ENCODE results near the gene THSD7B. TPM values are rescaled to one million over a fixed set of nuclear protein-coding genes. Genes with fewer than 3 reads are reported as not detected.
"Not testable (repeated sequence)": the region's sequence is repeated elsewhere in the genome, so short reads cannot be mapped to it uniquely, and the experiment has no call there.

The THSD7B gene
- total RNA-seq, 1 donor from 2014 or later = 2.1 TPM

DNA sequence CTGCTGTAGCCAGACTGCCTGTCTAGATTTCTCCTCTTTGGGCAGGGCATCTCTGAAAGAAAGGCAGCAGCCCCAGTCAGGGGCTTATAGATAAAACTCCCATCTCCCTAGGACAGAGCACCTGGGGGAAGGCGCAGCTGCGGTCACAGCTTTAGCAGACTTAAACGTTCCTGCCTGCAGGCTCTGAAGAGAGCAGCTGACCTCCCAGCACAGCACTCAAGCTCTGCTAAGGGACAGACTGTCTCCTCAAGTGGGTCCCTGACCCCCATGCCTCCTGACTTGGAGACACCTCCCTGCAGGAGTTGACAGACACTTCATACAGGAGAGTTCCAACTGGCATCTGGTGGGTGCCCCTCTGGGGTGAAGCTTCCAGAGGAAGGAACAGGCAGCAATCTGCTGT lies 336.5 kb downstream of the THSD7B start:
- not testable (repeated sequence) for H3K36me3 ChIP-seq (ENCODE audit: control insufficient read depth in 3 of 3, insufficient read depth in 3 of 3, low read length in 3 of 3); H3K27ac ChIP-seq (ENCODE audit: low read depth, low read length); H3K9me3 ChIP-seq (ENCODE audit: control insufficient read depth in 3 of 3, low read length in 3 of 3); H3K9ac ChIP-seq (ENCODE audit: low read depth in 1 of 3, low read length in 3 of 3); H3K4me3 ChIP-seq (ENCODE audit: low read length in 3 of 3); H3K27me3 ChIP-seq (ENCODE audit: control insufficient read depth in 3 of 3, insufficient read depth in 3 of 3, low read length in 3 of 3); H3K4me1 ChIP-seq (ENCODE audit: control insufficient read depth in 3 of 3, insufficient read depth in 3 of 3, low read length in 3 of 3)

GRCh38 chr2:137107904-137108303 lies 342.6 kb downstream of the THSD7B start:
- no peaks in the 10 kb centered on the region for H3K27me3 ChIP-seq (ENCODE audit: control insufficient read depth in 3 of 3, insufficient read depth in 3 of 3, low read length in 3 of 3)
- H3K4me3 ChIP-seq (ENCODE audit: low read length in 3 of 3) = no peak overlapping the region
- H3K27ac ChIP-seq (ENCODE audit: low read depth, low read length) = no peak overlapping the region
- no peaks in the 10 kb centered on the region for H3K4me1 ChIP-seq (ENCODE audit: control insufficient read depth in 3 of 3, insufficient read depth in 3 of 3, low read length in 3 of 3)
- no peaks in the 10 kb centered on the region for H3K36me3 ChIP-seq (ENCODE audit: control insufficient read depth in 3 of 3, insufficient read depth in 3 of 3, low read length in 3 of 3)
- no peak overlapping the region for H3K9ac ChIP-seq (ENCODE audit: low read depth in 1 of 3, low read length in 3 of 3)
- no peaks in the 10 kb centered on the region for H3K9me3 ChIP-seq (ENCODE audit: control insufficient read depth in 3 of 3, low read length in 3 of 3)

GRCh38 chr2:137111896-137112295 lies 346.6 kb downstream of the THSD7B start:
- H3K4me3 ChIP-seq (ENCODE audit: low read length in 3 of 3) = no peak overlapping the region
- no peak overlapping the region for H3K9ac ChIP-seq (ENCODE audit: low read depth in 1 of 3, low read length in 3 of 3)
- H3K27me3 ChIP-seq (ENCODE audit: control insufficient read depth in 3 of 3, insufficient read depth in 3 of 3, low read length in 3 of 3) = no peaks in the 10 kb centered on the region
- no peaks in the 10 kb centered on the region for H3K4me1 ChIP-seq (ENCODE audit: control insufficient read depth in 3 of 3, insufficient read depth in 3 of 3, low read length in 3 of 3)
- H3K9me3 ChIP-seq (ENCODE audit: control insufficient read depth in 3 of 3, low read length in 3 of 3) = no peaks in the 10 kb centered on the region
- no peak overlapping the region for H3K27ac ChIP-seq (ENCODE audit: low read depth, low read length)
- no peaks in the 10 kb centered on the region for H3K36me3 ChIP-seq (ENCODE audit: control insufficient read depth in 3 of 3, insufficient read depth in 3 of 3, low read length in 3 of 3)

GRCh38 chr2:137115081-137115794 lies 349.9 kb downstream of the THSD7B start:
- H3K27ac ChIP-seq (ENCODE audit: low read depth, low read length) = no peak overlapping the region

GRCh38 chr2:137115795-137116089 lies 350.4 kb downstream of the THSD7B start:
- Histone ChIP-seq H3K4me1 (ENCODE audit: control insufficient read depth in 3 of 3, insufficient read depth in 3 of 3, low read length in 3 of 3) (no peaks in the 10 kb centered on the region), H3K9ac (ENCODE audit: low read depth in 1 of 3, low read length in 3 of 3) (no peak overlapping the region), H3K36me3 (ENCODE audit: control insufficient read depth in 3 of 3, insufficient read depth in 3 of 3, low read length in 3 of 3) (no peaks in the 10 kb centered on the region), H3K27me3 (ENCODE audit: control insufficient read depth in 3 of 3, insufficient read depth in 3 of 3, low read length in 3 of 3) (no peaks in the 10 kb centered on the region), H3K9me3 (ENCODE audit: control insufficient read depth in 3 of 3, low read length in 3 of 3) (no peaks in the 10 kb centered on the region), H3K4me3 (ENCODE audit: low read length in 3 of 3) (no peak overlapping the region), H3K27ac (ENCODE audit: low read depth, low read length) (no peak overlapping the region)

More at GRCh38 chr2:137115081-137115794, 349.9 kb downstream of the THSD7B start:
- no peaks in the 10 kb centered on the region for H3K9me3 ChIP-seq (ENCODE audit: control insufficient read depth in 3 of 3, low read length in 3 of 3)
- H3K4me1 ChIP-seq (ENCODE audit: control insufficient read depth in 3 of 3, insufficient read depth in 3 of 3, low read length in 3 of 3) = no peaks in the 10 kb centered on the region
- H3K36me3 ChIP-seq (ENCODE audit: control insufficient read depth in 3 of 3, insufficient read depth in 3 of 3, low read length in 3 of 3) = no peaks in the 10 kb centered on the region
- no peaks in the 10 kb centered on the region for H3K27me3 ChIP-seq (ENCODE audit: control insufficient read depth in 3 of 3, insufficient read depth in 3 of 3, low read length in 3 of 3)
- H3K4me3 ChIP-seq (ENCODE audit: low read length in 3 of 3) = no peak overlapping the region
- H3K9ac ChIP-seq (ENCODE audit: low read depth in 1 of 3, low read length in 3 of 3) = no peak overlapping the region

DNA sequence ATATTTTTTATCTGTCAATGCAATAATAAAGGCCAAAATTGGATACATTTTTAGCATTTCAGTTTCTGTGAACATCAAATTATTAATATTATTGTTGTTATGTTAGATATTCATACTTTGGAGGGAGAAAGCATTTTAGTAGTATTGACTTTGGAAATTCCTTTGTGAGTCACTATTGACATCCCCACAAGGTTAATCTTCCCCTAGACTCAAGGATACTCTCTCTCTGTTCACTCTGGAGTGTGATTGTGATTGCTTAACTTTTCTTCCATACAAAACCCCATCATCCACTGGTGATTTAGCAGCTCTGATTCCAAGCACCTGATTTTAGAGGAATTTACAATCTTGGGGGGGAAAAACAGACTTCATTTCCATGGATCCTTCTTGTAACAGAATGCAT lies 352.0 kb downstream of the THSD7B start:
- no peak overlapping the region for H3K9ac ChIP-seq (ENCODE audit: low read depth in 1 of 3, low read length in 3 of 3)
- no peak overlapping the region for H3K27ac ChIP-seq (ENCODE audit: low read depth, low read length)
- no peaks in the 10 kb centered on the region for H3K4me1 ChIP-seq (ENCODE audit: control insufficient read depth in 3 of 3, insufficient read depth in 3 of 3, low read length in 3 of 3)
- H3K36me3 ChIP-seq (ENCODE audit: control insufficient read depth in 3 of 3, insufficient read depth in 3 of 3, low read length in 3 of 3) = no peaks in the 10 kb centered on the region
- H3K4me3 ChIP-seq (ENCODE audit: low read length in 3 of 3) = no peak overlapping the region
- H3K27me3 ChIP-seq (ENCODE audit: control insufficient read depth in 3 of 3, insufficient read depth in 3 of 3, low read length in 3 of 3) = no peaks in the 10 kb centered on the region
- no peaks in the 10 kb centered on the region for H3K9me3 ChIP-seq (ENCODE audit: control insufficient read depth in 3 of 3, low read length in 3 of 3)

DNA sequence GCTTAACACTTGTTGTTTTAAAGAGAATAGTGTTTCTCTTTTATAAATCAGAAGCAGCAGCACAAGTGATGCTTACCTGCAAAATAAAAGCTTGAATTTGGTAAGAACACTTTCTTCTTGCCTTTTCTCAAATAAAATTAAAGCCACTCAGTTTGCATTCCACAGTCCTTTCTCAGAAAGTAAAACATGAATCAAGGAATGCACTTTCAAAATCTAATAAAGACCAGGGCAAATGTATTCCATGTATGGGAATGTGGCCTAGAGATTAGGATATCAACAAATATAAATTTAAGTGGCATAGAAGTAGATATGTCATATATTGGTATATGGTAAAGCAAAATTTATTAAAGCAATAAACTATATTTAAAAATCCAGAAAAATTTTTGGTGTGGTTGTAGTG lies 352.8 kb downstream of the THSD7B start:
- no peak overlapping the region for H3K27ac ChIP-seq (ENCODE audit: low read depth, low read length)
- H3K4me3 ChIP-seq (ENCODE audit: low read length in 3 of 3) = no peak overlapping the region
- no peak overlapping the region for H3K9ac ChIP-seq (ENCODE audit: low read depth in 1 of 3, low read length in 3 of 3)
- no peaks in the 10 kb centered on the region for H3K36me3 ChIP-seq (ENCODE audit: control insufficient read depth in 3 of 3, insufficient read depth in 3 of 3, low read length in 3 of 3)
- no peaks in the 10 kb centered on the region for H3K9me3 ChIP-seq (ENCODE audit: control insufficient read depth in 3 of 3, low read length in 3 of 3)
- H3K4me1 ChIP-seq (ENCODE audit: control insufficient read depth in 3 of 3, insufficient read depth in 3 of 3, low read length in 3 of 3) = no peaks in the 10 kb centered on the region
- no peaks in the 10 kb centered on the region for H3K27me3 ChIP-seq (ENCODE audit: control insufficient read depth in 3 of 3, insufficient read depth in 3 of 3, low read length in 3 of 3)

DNA sequence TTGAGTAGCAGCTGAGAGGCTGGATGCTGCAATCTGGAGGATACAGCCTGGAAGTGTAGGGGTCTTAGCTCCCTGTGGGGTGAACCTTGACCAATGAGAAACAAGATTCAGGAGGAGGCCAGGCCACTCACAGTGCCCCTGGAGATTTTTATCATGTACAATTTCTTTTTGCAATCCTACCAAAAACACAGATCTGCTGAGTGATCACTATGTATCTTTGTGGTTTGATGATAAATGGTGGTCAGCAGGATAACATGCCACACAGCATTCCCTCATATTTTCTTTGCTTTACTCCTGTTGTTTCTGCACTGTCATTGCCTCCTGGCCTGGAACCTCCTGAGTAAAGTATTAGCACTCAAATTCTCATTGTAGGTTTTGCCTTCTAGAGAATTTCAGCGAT lies 357.9 kb downstream of the THSD7B start:
- no peak overlapping the region for H3K4me3 ChIP-seq (ENCODE audit: low read length in 3 of 3)
- H3K36me3 ChIP-seq (ENCODE audit: control insufficient read depth in 3 of 3, insufficient read depth in 3 of 3, low read length in 3 of 3) = no peaks in the 10 kb centered on the region
- no peak overlapping the region for H3K27ac ChIP-seq (ENCODE audit: low read depth, low read length)
- no peaks in the 10 kb centered on the region for H3K4me1 ChIP-seq (ENCODE audit: control insufficient read depth in 3 of 3, insufficient read depth in 3 of 3, low read length in 3 of 3)
- H3K27me3 ChIP-seq (ENCODE audit: control insufficient read depth in 3 of 3, insufficient read depth in 3 of 3, low read length in 3 of 3) = no peaks in the 10 kb centered on the region
- H3K9ac ChIP-seq (ENCODE audit: low read depth in 1 of 3, low read length in 3 of 3) = no peak overlapping the region
- no peaks in the 10 kb centered on the region for H3K9me3 ChIP-seq (ENCODE audit: control insufficient read depth in 3 of 3, low read length in 3 of 3)

DNA sequence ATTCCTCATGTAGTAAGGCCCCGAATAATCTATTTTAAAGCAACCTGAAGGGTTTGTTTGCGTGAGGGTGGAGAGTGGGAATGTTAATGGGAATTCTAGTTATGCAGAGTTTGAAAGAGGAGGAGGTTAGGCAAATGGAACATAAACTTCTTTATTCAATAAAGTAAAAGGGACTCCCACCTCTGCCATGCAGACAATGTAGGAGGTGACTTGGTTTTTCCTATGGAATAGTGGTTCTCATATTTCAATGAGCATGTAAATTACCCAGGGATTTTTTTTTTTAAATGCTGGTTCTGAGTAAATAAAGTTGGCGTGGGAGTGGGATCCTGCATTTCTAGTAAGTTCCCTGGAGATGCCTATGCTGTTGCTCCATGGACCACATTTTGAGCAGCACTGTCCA lies 367.9 kb downstream of the THSD7B start:
- Histone ChIP-seq H3K4me1 (ENCODE audit: control insufficient read depth in 3 of 3, insufficient read depth in 3 of 3, low read length in 3 of 3) (no peaks in the 10 kb centered on the region), H3K9ac (ENCODE audit: low read depth in 1 of 3, low read length in 3 of 3) (no peak overlapping the region), H3K4me3 (ENCODE audit: low read length in 3 of 3) (no peak overlapping the region), H3K36me3 (ENCODE audit: control insufficient read depth in 3 of 3, insufficient read depth in 3 of 3, low read length in 3 of 3) (no peaks in the 10 kb centered on the region), H3K27ac (ENCODE audit: low read depth, low read length) (no peak overlapping the region), H3K27me3 (ENCODE audit: control insufficient read depth in 3 of 3, insufficient read depth in 3 of 3, low read length in 3 of 3) (no peaks in the 10 kb centered on the region), H3K9me3 (ENCODE audit: control insufficient read depth in 3 of 3, low read length in 3 of 3) (no peaks in the 10 kb centered on the region)

DNA sequence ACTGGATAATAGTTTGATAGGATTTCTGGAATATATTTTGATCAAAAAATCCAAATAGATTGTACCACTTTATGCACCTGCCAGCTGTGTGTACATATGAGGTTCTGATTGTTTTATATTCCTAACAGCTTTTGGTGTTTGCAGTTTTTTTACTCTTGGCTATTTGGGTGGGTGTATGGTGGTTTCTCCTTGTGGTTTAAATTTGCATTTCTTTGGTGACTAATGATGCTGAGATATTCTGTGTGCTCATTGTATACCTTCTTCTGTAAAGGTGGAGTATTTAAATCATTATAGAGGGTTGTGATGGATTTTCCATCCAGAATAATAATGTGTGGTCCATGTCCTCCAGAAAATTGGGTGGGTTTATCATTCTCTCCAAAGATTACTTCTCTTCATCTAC lies 372.9 kb downstream of the THSD7B start:
- no peaks in the 10 kb centered on the region for H3K4me1 ChIP-seq (ENCODE audit: control insufficient read depth in 3 of 3, insufficient read depth in 3 of 3, low read length in 3 of 3)
- no peaks in the 10 kb centered on the region for H3K9me3 ChIP-seq (ENCODE audit: control insufficient read depth in 3 of 3, low read length in 3 of 3)
- H3K4me3 ChIP-seq (ENCODE audit: low read length in 3 of 3) = no peak overlapping the region
- H3K27ac ChIP-seq (ENCODE audit: low read depth, low read length) = no peak overlapping the region
- H3K27me3 ChIP-seq (ENCODE audit: control insufficient read depth in 3 of 3, insufficient read depth in 3 of 3, low read length in 3 of 3) = no peaks in the 10 kb centered on the region
- no peak overlapping the region for H3K9ac ChIP-seq (ENCODE audit: low read depth in 1 of 3, low read length in 3 of 3)
- H3K36me3 ChIP-seq (ENCODE audit: control insufficient read depth in 3 of 3, insufficient read depth in 3 of 3, low read length in 3 of 3) = no peaks in the 10 kb centered on the region

DNA sequence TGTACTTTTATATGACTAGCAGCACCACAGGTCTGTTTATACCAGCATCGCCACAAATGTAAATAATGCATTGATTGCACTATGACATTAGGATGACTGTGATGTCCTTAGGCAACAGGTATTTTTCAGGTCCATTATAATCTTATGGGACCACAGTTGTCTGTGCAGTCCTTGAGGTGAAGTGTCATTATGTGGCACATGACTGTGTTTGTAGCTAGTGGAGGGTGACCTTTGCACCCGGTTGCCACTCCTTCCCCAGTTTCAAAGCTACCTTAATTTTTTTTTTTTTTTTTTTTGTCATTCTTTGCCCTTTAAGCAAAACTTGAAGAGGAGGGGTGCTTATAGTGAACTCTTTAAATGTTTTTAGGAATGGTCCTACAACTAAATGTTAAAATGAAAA lies 386.4 kb downstream of the THSD7B start:
- Histone ChIP-seq H3K27me3 (ENCODE audit: control insufficient read depth in 3 of 3, insufficient read depth in 3 of 3, low read length in 3 of 3) (no peaks in the 10 kb centered on the region), H3K36me3 (ENCODE audit: control insufficient read depth in 3 of 3, insufficient read depth in 3 of 3, low read length in 3 of 3) (no peaks in the 10 kb centered on the region), H3K9me3 (ENCODE audit: control insufficient read depth in 3 of 3, low read length in 3 of 3) (peaks cover 0 to 4% (median 0%) of the 10 kb centered on the region in 3 donors), H3K4me3 (ENCODE audit: low read length in 3 of 3) (no peak overlapping the region), H3K27ac (ENCODE audit: low read depth, low read length) (no peak overlapping the region), H3K9ac (ENCODE audit: low read depth in 1 of 3, low read length in 3 of 3) (no peak overlapping the region), H3K4me1 (ENCODE audit: control insufficient read depth in 3 of 3, insufficient read depth in 3 of 3, low read length in 3 of 3) (no peaks in the 10 kb centered on the region)
